Neural cell (in vitro differentiated cells): ENCODE results near the gene EHBP1.

Experiments used
- POLR2AphosphoS5 ChIP-seq: IDR thresholded peaks from 2 replicates; pipeline ENCODE4 v1.6.1; 2012
- RAD21 ChIP-seq: fragments of 450-650 bp; conservative IDR thresholded peaks from 2 replicates; pipeline ENCODE4 v1.6.1; 2014; ENCODE audit warnings: antibody characterized with exemption, mild to moderate bottlenecking, moderate library complexity
- TAF1 ChIP-seq: IDR thresholded peaks from 2 replicates; pipeline ENCODE4 v1.6.1; 2012; ENCODE audit warnings: low read depth
- TF ChIP-seq, protein P1 (sequence below): fragments of 450-650 bp; IDR thresholded peaks from 2 replicates; pipeline ENCODE4 v1.5.1; 2014; ENCODE audit warnings: antibody characterized with exemption, mild to moderate bottlenecking, moderate library complexity; ENCODE audit not compliant: poor library complexity, severe bottlenecking

DNA sequence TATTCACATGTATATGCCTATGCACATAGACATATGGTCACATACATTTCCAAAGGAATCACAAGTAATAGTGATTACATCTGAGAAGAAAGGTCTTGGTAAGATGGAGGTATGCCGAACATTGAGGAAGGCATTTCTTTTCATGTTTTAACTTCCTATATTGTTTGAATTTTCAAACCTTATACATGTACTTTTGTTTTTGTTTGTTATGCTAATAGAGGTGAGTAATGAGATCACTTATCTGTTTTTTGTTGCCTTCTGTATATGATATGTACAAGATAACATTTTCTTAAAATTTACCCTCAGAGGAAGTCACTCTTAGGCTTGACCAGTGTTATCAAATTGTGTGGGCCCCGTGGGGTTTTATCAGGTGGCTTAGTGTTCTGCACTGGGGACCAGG is 178.6 kb downstream of the EHBP1 start:
- TF ChIP-seq, protein P1, sequence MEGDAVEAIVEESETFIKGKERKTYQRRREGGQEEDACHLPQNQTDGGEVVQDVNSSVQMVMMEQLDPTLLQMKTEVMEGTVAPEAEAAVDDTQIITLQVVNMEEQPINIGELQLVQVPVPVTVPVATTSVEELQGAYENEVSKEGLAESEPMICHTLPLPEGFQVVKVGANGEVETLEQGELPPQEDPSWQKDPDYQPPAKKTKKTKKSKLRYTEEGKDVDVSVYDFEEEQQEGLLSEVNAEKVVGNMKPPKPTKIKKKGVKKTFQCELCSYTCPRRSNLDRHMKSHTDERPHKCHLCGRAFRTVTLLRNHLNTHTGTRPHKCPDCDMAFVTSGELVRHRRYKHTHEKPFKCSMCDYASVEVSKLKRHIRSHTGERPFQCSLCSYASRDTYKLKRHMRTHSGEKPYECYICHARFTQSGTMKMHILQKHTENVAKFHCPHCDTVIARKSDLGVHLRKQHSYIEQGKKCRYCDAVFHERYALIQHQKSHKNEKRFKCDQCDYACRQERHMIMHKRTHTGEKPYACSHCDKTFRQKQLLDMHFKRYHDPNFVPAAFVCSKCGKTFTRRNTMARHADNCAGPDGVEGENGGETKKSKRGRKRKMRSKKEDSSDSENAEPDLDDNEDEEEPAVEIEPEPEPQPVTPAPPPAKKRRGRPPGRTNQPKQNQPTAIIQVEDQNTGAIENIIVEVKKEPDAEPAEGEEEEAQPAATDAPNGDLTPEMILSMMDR: no peak
- TF ChIP-seq TAF1 (no peak), POLR2AphosphoS5 (no peak), RAD21 (no peak)
